ENCODE results near the gene IGSF8.

Gene IGSF8

GRCh38 chr1:160143695-160144094 is 45.3 kb upstream of the IGSF8 start (continued):
- TF ChIP-seq ZNF518A (tag by site-specific recombination; conservative IDR thresholded peaks at IDR 0.05; ENCODE audit: low read depth), result no peak
- TF ChIP-seq YY2 (tag by site-specific recombination; IDR thresholded peaks at IDR 0.05), result no peak
- TF ChIP-seq ZNF580 (tag by site-specific recombination; IDR thresholded peaks at IDR 0.05), result no peak
- no peak for TF ChIP-seq ZNF140 (tag by site-specific recombination; IDR thresholded peaks at IDR 0.05)
- no peak for TF ChIP-seq GLI2 (tag by site-specific recombination; IDR thresholded peaks at IDR 0.05; ENCODE audit: borderline replicate concordance, low read depth)
- TF ChIP-seq ZNF138 (tag by site-specific recombination; IDR thresholded peaks at IDR 0.05; ENCODE audit: borderline replicate concordance), result no peak
- no peak for TF ChIP-seq ZNF112 (tag by site-specific recombination; IDR thresholded peaks at IDR 0.05)
- no peak for TF ChIP-seq ZNF202 (tag by site-specific recombination; IDR thresholded peaks at IDR 0.05; ENCODE audit: borderline replicate concordance)
- no peak for TF ChIP-seq OVOL3 (tag by site-specific recombination; IDR thresholded peaks at IDR 0.05)
- no peak for TF ChIP-seq ZNF510 (tag by site-specific recombination; IDR thresholded peaks at IDR 0.05; ENCODE audit: insufficient replicate concordance)

- ChIA-PET CTCF (no interaction called here), POLR2A (no interaction called here)
- TF ChIP-seq ZNF292 (tag by site-specific recombination; IDR thresholded peaks at IDR 0.05; ENCODE audit: borderline replicate concordance, low read depth), result no peak
- no peak for TF ChIP-seq ZNF571 (tag by site-specific recombination; IDR thresholded peaks at IDR 0.05)
- TF ChIP-seq ZNF202 (tag by site-specific recombination; IDR thresholded peaks at IDR 0.05; ENCODE audit: borderline replicate concordance), result no peak
- no peak for TF ChIP-seq ZNF677 (tag by site-specific recombination; IDR thresholded peaks at IDR 0.05)
- no peak for TF ChIP-seq ZNF239 (tag by site-specific recombination; IDR thresholded peaks at IDR 0.05)
- no peak for TF ChIP-seq ZNF157 (tag by site-specific recombination; IDR thresholded peaks at IDR 0.05)
- no peak for TF ChIP-seq SETDB1 (IDR thresholded peaks at IDR 0.05; ENCODE audit: insufficient read length, low read length)
- no peak for TF ChIP-seq ZBTB10 (tag by site-specific recombination; IDR thresholded peaks at IDR 0.05)
- TF ChIP-seq ZNF175 (tag by site-specific recombination; IDR thresholded peaks at IDR 0.05), result no peak
- Histone ChIP-seq H3K4me3 (ENCODE audit: low read depth, low read length) (no peak overlapping the region), H3K9me3 (ENCODE audit: control insufficient read depth, insufficient read depth, low read depth, low read length) (no peaks in the 10 kb centered on the region), H3K36me3 (ENCODE audit: control insufficient read depth in 2 of 2, insufficient read depth in 1 of 2, low read length in 2 of 2) (no peaks in the 10 kb centered on the region), H3K27ac (ENCODE audit: extremely low read depth, low read depth, low read length) (no peak overlapping the region), H3K4me1 (ENCODE audit: control insufficient read depth, insufficient read depth, low read length) (no peaks in the 10 kb centered on the region)
Measured at GRCh38 chr1:160139840-160140239, 41.4 kb upstream of the IGSF8 start.
